ENCODE data around the gene CCDC142. TPM values are rescaled to one million over a fixed set of nuclear protein-coding genes. Genes with fewer than 3 reads are reported as not detected.

Gene CCDC142
- total RNA-seq, 1 donor from 2014 or later, result 3.9 TPM

- no peak for DNase-seq (ENCODE audit: low read depth)
- H3K4me3 ChIP-seq (ENCODE audit: low read depth, low read length), result no peak overlapping the region
Observed at GRCh38 chr2:74426181-74426758, 56.5 kb downstream of the CCDC142 start.

DNA sequence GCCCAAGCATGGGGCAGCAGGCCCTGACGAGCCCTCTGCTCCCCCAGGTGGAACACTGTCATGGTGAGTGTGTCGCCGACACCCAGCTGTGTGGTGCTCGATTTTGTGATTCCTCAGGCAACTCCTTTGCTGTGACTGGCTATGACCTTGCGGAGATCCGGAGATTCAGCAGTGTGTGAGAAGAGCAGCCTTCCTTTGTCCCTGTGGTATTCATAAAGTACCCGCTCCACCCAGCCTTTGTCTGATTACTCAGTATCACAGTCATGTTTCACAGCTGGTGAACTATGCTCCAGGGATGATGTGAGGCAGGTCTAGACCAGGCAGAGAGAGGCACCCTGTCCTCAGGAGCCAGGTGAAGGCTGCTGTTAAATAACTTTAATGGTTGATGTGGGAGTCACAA, 57.3 kb downstream of the CCDC142 start:
- TF ChIP-seq, protein P1, sequence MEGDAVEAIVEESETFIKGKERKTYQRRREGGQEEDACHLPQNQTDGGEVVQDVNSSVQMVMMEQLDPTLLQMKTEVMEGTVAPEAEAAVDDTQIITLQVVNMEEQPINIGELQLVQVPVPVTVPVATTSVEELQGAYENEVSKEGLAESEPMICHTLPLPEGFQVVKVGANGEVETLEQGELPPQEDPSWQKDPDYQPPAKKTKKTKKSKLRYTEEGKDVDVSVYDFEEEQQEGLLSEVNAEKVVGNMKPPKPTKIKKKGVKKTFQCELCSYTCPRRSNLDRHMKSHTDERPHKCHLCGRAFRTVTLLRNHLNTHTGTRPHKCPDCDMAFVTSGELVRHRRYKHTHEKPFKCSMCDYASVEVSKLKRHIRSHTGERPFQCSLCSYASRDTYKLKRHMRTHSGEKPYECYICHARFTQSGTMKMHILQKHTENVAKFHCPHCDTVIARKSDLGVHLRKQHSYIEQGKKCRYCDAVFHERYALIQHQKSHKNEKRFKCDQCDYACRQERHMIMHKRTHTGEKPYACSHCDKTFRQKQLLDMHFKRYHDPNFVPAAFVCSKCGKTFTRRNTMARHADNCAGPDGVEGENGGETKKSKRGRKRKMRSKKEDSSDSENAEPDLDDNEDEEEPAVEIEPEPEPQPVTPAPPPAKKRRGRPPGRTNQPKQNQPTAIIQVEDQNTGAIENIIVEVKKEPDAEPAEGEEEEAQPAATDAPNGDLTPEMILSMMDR (conservative IDR thresholded peaks at IDR 0.05; ENCODE audit: low read depth, low read length), result no peak
- H3K4me3 ChIP-seq (ENCODE audit: low read depth, low read length), result no peak overlapping the region
- no peak for DNase-seq (ENCODE audit: low read depth)

More at GRCh38 chr2:74426181-74426758, 56.5 kb downstream of the CCDC142 start:
- TF ChIP-seq, protein P1 (conservative IDR thresholded peaks at IDR 0.05; ENCODE audit: low read depth, low read length), result no peak

- H3K4me3 ChIP-seq (ENCODE audit: low read depth, low read length), result no peak overlapping the region
- TF ChIP-seq, protein P1 (conservative IDR thresholded peaks at IDR 0.05; ENCODE audit: low read depth, low read length), result no peak
- DNase-seq (ENCODE audit: low read depth), result no peak
Observed at GRCh38 chr2:74424995-74425406, 57.8 kb downstream of the CCDC142 start.

DNA sequence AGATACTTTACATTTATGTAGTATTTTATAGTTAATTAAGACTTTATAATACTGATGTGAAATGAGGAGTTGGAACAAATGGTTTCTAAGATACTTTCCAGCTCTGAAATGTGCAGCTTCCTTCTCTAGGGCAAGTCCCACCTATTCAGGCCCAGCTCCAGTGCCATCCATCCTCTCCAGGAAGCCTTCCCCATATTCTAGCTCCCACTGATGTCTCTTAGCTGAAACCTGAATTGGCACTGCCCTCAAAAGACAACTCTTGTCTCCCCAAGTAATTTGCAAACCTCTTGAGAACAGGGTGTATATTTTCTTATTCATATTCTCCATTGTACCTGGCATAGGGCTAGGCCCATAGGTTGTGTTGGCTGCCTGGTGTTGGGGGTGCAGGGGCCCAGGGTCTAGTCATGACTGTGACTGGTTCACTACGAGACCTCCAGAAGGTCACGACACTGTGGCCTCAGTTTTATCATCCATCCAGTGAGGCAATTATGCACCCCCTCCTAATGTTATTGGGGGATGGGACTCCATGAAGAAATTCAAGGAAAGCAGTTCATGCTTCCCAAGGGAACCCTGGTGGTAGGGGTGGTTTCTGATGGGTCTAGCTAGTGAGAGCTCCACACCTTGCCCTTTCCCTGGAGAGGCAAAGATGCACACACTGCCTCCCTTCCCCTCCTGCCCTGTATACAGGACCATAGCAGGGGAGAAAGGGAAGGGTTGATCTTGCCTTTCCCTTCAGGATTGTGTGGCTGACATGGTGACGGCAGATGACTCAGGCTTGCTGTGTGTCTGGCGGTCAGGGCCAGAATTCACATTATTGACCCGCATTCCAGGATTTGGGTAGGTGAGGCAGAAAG, 58.4 kb downstream of the CCDC142 start:
- TF ChIP-seq, protein P1 (conservative IDR thresholded peaks at IDR 0.05; ENCODE audit: low read depth, low read length), result no peak
- no peak overlapping the region for H3K4me3 ChIP-seq (ENCODE audit: low read depth, low read length)
- no peak for DNase-seq (ENCODE audit: low read depth)

Other genes with a start within 250 kb of the CCDC142 start
- gene SLC4A5, start 139.6 kb downstream of the CCDC142 start, total RNA-seq, result under 0.01 and 0.14 TPM in 2 replicates
- gene DCTN1, start 102.7 kb downstream of the CCDC142 start, total RNA-seq, result 93.1 and 96.3 TPM in 2 replicates
- gene C2orf81, start 61.4 kb downstream of the CCDC142 start, total RNA-seq, result 2.7 and 4.1 TPM in 2 replicates
- gene WDR54, start 61.3 kb downstream of the CCDC142 start, total RNA-seq, result 45.1 and 61.7 TPM in 2 replicates
- gene RTKN, start 41.1 kb downstream of the CCDC142 start, total RNA-seq, result 77.3 and 85.3 TPM in 2 replicates
- 5.3 and 7.0 TPM in 2 replicates for gene INO80B, start 27.9 kb downstream of the CCDC142 start, total RNA-seq
- 36.2 and 84.3 TPM in 2 replicates for gene WBP1, start 24.6 kb downstream of the CCDC142 start, total RNA-seq
- gene MOGS, start 17.6 kb downstream of the CCDC142 start, total RNA-seq, result 63.1 and 83.1 TPM in 2 replicates
- gene MRPL53, start 10.3 kb downstream of the CCDC142 start, total RNA-seq, result 34.2 and 61.1 TPM in 2 replicates
- gene TTC31, start 83 bp upstream of the CCDC142 start, total RNA-seq, result 13.5 and 20.9 TPM in 2 replicates
- 1.3 and 1.7 TPM in 2 replicates for gene LBX2, start 16.6 kb upstream of the CCDC142 start, total RNA-seq
- gene PCGF1, start 24.7 kb upstream of the CCDC142 start, total RNA-seq, result 16.3 and 21.6 TPM in 2 replicates
- not detected in 2 replicates for gene TLX2, start 31.5 kb upstream of the CCDC142 start, total RNA-seq
- not detected in 2 replicates for gene DQX1, start 43.2 kb upstream of the CCDC142 start, total RNA-seq
- 86.4 and 136 TPM in 2 replicates for gene AUP1, start 46.7 kb upstream of the CCDC142 start, total RNA-seq
- 25.1 and 42.0 TPM in 2 replicates for gene HTRA2, start 46.9 kb upstream of the CCDC142 start, total RNA-seq
- 5.9 and 6.6 TPM in 2 replicates for gene LOXL3, start 70.9 kb upstream of the CCDC142 start, total RNA-seq
- gene DOK1, start 71.7 kb upstream of the CCDC142 start, total RNA-seq, result 30.5 and 35.7 TPM in 2 replicates
- 1.7 and 2.5 TPM in 2 replicates for gene M1AP, start 165.3 kb upstream of the CCDC142 start, total RNA-seq
- 10.3 and 13.8 TPM in 2 replicates for gene SEMA4F, start 171.2 kb upstream of the CCDC142 start, total RNA-seq

Measured in epithelial cell of proximal tubule (primary cell).